Measurements from ENCODE around the gene DPF1.

Gene DPF1

GRCh38 chr19:38196245-38196837 lies 27.7 kb downstream of the DPF1 start:
- H3K36me3 ChIP-seq (replicated peaks; ENCODE audit: low read depth, low read length): no peaks in the 10 kb centered on the region
- H3K27ac ChIP-seq (ENCODE audit: low read length): no peak overlapping the region
- no peak overlapping the region for H3K4me3 ChIP-seq (ENCODE audit: low read length)

GRCh38 chr19:38195237-38195636 lies 28.8 kb downstream of the DPF1 start:
- Histone ChIP-seq H3K4me1 (ENCODE audit: low read length) (peaks cover 3% of the 10 kb centered on the region), H4K20me1 (ENCODE audit: insufficient read depth, low read length) (no peaks in the 10 kb centered on the region), H2AFZ (ENCODE audit: low read depth, low read length) (no peak overlapping the region), H3K4me2 (ENCODE audit: low read length) (no peak overlapping the region), H3K27ac (ENCODE audit: low read length) (no peak overlapping the region), H3K79me2 (ENCODE audit: low read length) (no peaks in the 10 kb centered on the region), H3K36me3 (replicated peaks; ENCODE audit: low read depth, low read length) (no peaks in the 10 kb centered on the region), H3K9ac (ENCODE audit: low read length) (no peak overlapping the region), H3K4me3 (ENCODE audit: low read length) (no peak overlapping the region), H3K27me3 (ENCODE audit: low read depth, low read length) (no peaks in the 10 kb centered on the region), H3K9me3 (ENCODE audit: insufficient read depth, low read length) (no peaks in the 10 kb centered on the region)
- TF ChIP-seq CTCF (IDR thresholded peaks at IDR 0.05; ENCODE audit: low read depth, low read length): no peak
- TF ChIP-seq EZH2phosphoT487 (IDR thresholded peaks at IDR 0.05; ENCODE audit: low read depth): no peak

More at GRCh38 chr19:38196245-38196837, 27.7 kb downstream of the DPF1 start:
- H3K4me1 ChIP-seq (ENCODE audit: low read length): no peaks in the 10 kb centered on the region
- no peaks in the 10 kb centered on the region for H3K27me3 ChIP-seq (ENCODE audit: low read depth, low read length)
- no peaks in the 10 kb centered on the region for H3K79me2 ChIP-seq (ENCODE audit: low read length)
- H2AFZ ChIP-seq (ENCODE audit: low read depth, low read length): no peak overlapping the region
- no peak for TF ChIP-seq EZH2phosphoT487 (IDR thresholded peaks at IDR 0.05; ENCODE audit: low read depth)
- H4K20me1 ChIP-seq (ENCODE audit: insufficient read depth, low read length): no peaks in the 10 kb centered on the region
- no peak overlapping the region for H3K9ac ChIP-seq (ENCODE audit: low read length)
- no peak overlapping the region for H3K4me2 ChIP-seq (ENCODE audit: low read length)
- H3K9me3 ChIP-seq (ENCODE audit: insufficient read depth, low read length): no peaks in the 10 kb centered on the region

GRCh38 chr19:38194061-38194701 lies 29.8 kb downstream of the DPF1 start:
- Histone ChIP-seq H3K4me3 (ENCODE audit: low read length) (no peak overlapping the region), H3K36me3 (replicated peaks; ENCODE audit: low read depth, low read length) (no peaks in the 10 kb centered on the region), H3K27ac (ENCODE audit: low read length) (no peak overlapping the region), H3K79me2 (ENCODE audit: low read length) (no peaks in the 10 kb centered on the region), H3K4me2 (ENCODE audit: low read length) (no peak overlapping the region), H3K9me3 (ENCODE audit: insufficient read depth, low read length) (no peaks in the 10 kb centered on the region), H3K4me1 (ENCODE audit: low read length) (peaks cover 9% of the 10 kb centered on the region), H3K9ac (ENCODE audit: low read length) (no peak overlapping the region), H4K20me1 (ENCODE audit: insufficient read depth, low read length) (no peaks in the 10 kb centered on the region), H3K27me3 (ENCODE audit: low read depth, low read length) (no peaks in the 10 kb centered on the region), H2AFZ (ENCODE audit: low read depth, low read length) (no peak overlapping the region)
- TF ChIP-seq CTCF (IDR thresholded peaks at IDR 0.05; ENCODE audit: low read depth, low read length) (no peak), EZH2phosphoT487 (IDR thresholded peaks at IDR 0.05; ENCODE audit: low read depth) (no peak)

- Histone ChIP-seq H4K20me1 (ENCODE audit: insufficient read depth, low read length) (no peaks in the 10 kb centered on the region), H3K27me3 (ENCODE audit: low read depth, low read length) (no peaks in the 10 kb centered on the region), H3K9me3 (ENCODE audit: insufficient read depth, low read length) (no peaks in the 10 kb centered on the region), H3K4me3 (ENCODE audit: low read length) (no peak overlapping the region), H3K4me2 (ENCODE audit: low read length) (no peak overlapping the region), H3K27ac (ENCODE audit: low read length) (no peak overlapping the region), H3K9ac (ENCODE audit: low read length) (no peak overlapping the region), H3K79me2 (ENCODE audit: low read length) (no peaks in the 10 kb centered on the region), H3K4me1 (ENCODE audit: low read length) (peaks cover 9% of the 10 kb centered on the region), H2AFZ (ENCODE audit: low read depth, low read length) (no peak overlapping the region), H3K36me3 (replicated peaks; ENCODE audit: low read depth, low read length) (no peaks in the 10 kb centered on the region)
- TF ChIP-seq CTCF (IDR thresholded peaks at IDR 0.05; ENCODE audit: low read depth, low read length) (no peak), EZH2phosphoT487 (IDR thresholded peaks at IDR 0.05; ENCODE audit: low read depth) (no peak)
Observed at GRCh38 chr19:38193445-38193844, 30.6 kb downstream of the DPF1 start.
